GM21576 (cell line): ENCODE data around the gene CLOCK.
A peak's percentile ranks its signal among the peaks of the same experiment; 100 is the strongest.

Experiments
- ATAC-seq: cut with Tn5 transposase; IDR thresholded peaks from one replicate; pipeline ENCODE4 v1.9.1; 2021; ENCODE audit warnings: mild to moderate bottlenecking, moderate library complexity; ENCODE audit not compliant: unreplicated experiment

CLOCK gene

DNA sequence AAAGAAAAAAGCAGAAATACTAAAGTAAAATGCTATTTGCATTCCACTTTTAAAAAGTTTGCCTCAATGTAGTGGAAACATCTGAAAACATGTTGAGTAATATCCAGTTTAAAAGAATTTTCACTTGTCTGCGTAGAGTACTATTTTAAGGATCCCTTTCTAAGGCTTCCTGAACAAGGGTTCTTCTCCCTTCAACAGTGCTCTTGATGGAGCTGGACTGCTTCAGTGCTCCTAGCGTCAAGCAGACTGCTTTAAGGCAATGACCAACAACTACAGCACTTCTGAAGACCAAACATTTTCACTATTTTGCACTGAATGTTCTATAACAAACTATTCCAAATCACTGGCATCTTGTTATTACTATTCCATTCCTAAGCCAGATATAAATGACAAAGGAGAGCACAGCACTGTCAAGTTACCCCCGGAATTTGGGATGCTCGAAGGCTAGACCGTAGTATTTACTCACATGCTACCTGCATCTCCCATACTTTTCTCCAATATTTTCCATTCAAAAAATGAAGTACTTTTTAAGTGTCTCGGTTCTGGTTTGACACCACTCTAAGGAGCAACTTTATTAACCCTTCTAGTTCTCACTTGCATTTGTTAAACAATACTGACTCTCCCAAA is 114.9 kb downstream of the CLOCK start:
- ATAC-seq = no peak

DNA sequence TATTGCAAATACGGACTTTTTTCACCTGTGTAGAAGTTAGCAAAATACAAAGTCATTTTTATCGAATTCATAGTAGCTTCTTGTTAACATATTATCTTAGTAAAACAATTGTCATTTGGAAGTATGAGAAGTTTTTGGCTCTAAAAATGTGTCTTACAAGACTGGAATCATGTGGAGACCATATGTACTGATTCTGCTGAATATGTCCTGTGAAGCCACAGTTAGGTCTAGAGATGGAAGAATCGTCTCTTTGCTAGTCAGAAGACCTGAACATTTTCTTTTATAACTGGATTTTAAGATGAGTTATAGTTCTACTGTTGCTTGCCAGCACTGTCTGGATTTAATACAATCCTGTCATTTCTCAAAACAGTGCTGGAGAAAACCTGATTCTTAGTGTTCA is 121.9 kb downstream of the CLOCK start:
- ATAC-seq = no peak

DNA sequence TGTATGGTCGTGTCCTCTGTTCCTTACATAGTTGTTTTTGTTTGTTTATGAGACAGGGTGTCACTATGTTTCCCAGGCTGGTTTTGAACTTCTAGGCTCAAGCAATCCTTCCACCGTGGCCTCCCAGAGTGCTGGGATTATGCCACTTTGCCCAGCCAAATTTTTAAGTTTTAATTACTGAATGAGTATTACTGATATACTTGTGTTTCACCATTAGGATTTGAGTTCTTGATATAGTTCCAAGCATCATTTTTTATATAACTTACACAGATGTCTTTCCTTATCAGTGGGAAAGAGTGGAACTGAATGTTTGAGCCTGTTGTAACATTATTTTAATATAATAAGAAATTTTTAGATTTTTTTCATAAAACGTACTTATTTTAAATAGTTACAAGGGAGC is 130.5 kb downstream of the CLOCK start:
- no peak for ATAC-seq

DNA sequence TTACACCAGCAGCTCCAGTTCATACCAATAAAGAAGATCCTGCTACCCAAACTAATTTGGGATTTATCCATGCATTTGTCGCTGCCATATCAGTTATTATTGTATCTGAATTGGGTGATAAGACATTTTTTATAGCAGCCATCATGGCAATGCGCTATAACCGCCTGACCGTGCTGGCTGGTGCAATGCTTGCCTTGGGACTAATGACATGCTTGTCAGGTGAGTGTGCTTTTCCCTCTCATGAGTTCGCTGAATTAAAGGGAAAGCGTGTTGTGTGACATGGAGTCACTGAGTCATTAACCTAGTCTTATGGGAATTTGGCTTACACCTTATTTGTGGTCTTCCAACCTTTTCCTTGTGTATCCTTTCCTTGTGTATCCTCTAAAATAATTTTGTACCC is 135.1 kb downstream of the CLOCK start:
- ATAC-seq = no peak

DNA sequence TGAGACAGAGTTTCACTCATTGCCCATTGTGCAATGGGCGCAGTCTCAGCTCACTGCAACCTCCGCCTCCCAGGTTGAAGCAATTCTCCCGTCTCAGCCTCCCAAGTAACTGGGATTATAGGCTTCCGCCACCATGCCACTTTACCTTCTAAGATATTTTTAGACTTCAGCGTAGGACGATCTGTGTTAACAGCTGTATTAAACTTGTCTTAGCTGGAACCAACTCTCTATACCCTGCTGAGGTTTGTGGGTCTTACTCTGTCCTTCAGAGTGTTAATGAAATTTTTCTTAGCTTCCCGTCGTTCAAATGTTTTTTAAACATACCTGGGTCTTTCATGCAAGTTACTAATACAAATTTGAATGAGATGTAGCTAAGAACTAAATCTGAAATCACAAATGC is 136.3 kb downstream of the CLOCK start:
- no peak for ATAC-seq

DNA sequence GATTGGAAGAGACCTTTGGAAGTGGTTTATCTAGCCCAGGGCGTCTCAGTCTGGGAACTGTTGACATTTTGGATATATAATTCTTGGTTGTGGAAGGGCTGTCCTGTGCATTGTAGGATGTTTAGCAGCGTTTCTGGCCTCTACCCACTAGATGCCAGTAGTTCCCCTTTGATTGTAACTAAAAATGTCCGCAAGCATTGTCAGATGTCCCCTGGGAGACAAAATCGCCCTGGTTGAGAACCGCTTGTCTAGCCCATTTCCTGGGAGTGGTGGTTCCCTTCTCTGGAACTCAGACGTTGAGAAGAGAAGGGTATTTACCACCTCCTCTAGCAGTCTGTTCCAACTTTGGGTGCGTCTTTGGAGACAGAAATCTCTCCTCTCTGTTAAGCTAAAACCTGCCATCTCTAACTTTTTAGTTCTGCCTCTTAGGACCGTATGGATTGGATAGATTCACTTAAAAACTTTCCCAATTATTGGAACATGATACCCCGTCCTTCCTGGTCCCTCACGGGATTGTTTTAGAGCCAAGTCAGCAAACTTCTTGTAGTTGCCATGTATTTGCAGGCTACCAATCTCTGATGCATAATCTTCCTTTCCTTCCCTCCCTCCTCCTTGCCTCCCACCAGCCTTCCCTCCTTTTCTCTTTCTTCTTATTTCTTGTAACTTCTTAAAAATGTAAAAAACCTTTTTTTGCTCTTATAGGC is 137.1 kb downstream of the CLOCK start:
- peak; percentile 84 for ATAC-seq

DNA sequence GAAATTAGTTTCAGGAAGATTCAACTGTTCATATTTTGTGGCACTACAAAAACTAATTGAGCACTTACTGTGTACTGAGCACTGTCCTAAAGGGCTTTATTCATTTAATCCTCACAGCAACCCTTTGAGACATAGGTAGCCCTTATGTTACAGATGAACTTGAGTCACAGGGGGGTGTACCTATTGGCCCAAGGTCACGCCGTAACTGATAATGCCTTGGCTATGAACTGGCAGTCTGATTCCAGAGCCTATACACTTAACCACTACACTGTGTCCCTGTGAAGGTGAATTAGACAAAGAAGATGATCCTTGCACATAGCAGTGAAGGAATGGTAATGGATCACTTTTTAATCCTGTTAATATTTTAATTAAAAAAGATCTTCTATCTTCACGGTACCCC is 138.9 kb downstream of the CLOCK start:
- ATAC-seq = no peak

DNA sequence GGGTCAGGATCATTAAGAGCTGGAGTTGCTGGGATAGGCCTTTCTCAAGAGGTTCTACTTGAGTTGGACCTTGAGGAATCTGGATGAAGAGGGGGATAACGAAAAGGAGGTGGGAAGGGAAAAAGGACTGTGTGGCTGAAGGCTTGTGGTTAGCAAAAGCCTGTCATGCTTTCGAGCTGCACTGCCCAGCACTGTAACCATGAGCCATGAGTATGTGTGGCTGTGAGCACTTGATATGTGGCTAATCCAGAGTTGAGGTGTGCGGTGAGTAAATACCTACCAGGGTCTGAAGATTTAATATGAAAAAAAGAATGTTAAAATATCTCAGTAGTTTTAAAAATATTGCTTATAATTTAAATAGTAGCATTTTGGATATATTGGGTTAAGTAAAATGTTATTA is 139.6 kb downstream of the CLOCK start:
- ATAC-seq = no peak

DNA sequence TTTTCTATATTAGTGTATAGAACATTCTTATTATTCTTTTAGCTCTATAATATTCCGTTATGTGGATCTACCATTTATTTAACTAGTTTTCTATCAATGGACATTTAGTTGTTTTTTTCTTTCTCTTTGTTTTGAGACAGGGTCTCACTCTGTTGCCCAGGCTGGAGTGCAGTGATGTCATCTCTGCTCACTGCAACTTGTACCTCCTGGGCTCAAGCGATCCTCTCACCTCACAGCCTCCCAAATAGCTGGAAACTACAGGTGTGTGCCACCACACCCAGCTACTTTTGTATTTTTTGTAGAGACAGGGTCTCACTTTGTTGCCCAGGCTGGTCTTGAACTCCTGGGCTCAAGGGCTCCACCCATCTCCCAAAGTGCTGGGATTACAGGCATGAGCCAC is 140.2 kb downstream of the CLOCK start:
- ATAC-seq = no peak

DNA sequence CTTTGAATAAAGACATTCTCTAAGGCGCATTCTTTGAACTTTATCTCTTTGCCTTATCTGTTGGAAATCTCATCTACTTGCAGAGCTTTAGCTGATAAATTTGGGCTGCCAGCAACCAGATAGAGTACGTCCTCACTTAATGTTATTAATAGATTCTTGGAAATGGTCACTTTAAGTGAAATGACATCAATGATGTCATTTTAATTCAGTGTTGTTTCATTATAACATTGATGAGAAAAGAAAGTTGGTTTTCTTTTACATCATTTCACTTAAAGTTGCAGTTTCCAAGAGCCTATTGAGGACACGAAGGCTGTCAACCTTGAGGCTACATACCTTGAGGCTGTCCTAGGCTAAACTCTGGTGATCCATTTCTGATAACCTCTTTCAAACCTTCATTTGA is 141.6 kb downstream of the CLOCK start:
- ATAC-seq = no peak

DNA sequence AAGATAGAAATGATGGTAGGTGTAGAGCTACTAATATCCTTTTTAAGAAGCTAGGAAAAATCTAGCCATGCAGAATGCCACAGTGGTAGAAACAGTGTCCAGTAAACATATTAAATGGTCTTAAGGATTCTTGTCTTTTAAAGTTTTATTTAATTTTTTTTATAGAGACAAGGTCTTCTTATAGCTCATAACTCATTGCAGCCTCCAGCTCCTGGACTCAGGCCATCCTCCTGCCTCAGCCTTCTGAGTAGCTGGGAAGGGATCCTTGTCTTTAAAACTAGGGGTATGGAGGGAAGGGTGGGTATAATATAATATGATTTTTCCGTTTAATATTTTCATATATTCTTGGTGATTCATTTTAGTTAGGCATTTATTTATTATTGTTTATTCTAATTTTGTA is 147.1 kb downstream of the CLOCK start:
- no peak for ATAC-seq

DNA sequence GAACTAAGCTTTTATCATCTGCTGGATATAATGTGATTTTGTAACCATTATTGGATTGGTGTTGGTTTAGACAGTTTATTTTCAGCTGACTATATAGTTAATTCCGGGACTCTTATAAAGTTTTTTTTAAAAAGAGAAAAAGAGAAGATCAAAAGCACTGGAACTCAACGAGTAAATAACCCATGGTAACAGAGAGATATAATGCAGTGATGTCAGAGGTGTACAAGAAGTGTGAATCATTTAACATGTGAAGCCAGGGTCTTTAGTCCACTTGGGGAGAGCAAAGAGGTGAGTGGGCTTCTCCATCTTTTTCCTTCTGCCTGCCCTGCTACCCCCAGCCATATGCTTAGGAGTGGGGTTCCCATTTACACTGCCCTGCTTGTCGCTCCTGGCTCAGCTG is 147.7 kb downstream of the CLOCK start:
- ATAC-seq = no peak

DNA sequence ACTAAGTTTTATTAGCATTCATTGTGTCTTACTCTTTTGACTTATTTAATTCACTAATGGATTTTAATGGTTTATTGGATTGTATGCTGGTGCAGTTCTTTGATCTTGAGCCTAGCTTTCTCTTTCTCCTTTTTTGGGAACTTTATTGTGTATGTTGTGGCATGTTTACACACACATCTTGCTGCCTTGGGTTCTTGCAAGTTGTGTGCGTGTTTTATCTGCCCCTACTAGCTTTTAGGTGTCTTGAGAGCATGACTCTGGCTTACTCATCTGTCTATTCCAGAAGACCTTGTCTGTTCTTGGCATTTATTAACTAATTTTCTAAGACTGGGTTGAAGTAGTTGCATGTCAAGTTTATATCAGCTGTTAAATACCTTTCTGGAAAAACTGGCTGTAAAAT is 148.2 kb downstream of the CLOCK start:
- no peak for ATAC-seq

DNA sequence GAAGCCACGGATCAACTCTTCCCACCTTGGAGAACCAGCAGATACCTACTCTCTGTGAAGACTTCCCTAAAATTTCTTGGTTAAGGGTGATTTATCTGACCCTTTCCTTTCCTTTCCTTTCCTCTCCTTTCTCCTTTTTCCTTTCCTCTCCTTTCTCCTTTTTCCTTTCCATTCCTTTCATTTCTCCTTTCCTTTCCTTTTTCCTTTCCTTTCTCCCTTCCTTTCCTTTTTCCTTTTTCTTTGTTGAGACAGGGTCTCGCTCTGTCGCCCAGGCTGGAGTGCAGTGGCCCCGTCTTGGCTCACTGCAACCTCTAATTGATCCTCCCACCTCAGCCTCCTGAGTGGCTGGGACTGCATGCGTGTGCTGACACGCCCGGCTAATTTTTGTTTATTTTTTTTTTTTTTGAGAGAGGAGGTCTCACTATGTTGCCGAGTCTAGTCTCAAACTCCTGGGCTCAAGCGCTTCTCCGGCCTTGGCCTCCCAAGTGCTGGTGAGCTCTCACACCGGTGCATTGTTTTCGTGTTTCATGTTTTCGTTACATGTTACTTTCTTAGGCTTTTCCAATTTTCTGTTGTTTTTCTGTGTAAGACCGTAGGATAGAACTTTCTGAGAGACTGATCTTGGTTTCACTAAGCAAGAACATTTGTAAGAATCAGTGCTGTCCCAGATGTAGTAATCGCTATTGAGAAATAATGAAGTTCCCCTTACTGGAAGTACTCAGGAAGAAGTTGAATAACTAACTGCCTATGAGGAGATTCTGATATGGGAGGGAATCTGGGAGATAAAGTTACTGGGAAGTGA is 149.0 kb downstream of the CLOCK start:
- ATAC-seq = no peak

DNA sequence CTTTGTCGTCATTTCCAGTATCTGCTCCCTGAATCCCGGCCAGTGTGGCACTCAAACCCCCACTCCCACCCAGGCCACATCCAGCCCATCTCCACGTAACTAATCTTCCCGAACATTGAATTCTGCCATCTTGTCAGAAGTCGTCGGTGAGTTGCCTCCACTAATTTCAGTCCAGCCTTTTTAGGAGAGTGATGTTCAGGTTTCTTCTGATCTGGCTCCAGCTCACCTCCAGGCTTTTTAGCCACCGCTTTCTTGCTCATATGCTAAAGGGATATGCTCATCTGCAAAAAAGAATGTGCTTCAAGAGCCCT is 149.6 kb downstream of the CLOCK start:
- no peak for ATAC-seq

DNA sequence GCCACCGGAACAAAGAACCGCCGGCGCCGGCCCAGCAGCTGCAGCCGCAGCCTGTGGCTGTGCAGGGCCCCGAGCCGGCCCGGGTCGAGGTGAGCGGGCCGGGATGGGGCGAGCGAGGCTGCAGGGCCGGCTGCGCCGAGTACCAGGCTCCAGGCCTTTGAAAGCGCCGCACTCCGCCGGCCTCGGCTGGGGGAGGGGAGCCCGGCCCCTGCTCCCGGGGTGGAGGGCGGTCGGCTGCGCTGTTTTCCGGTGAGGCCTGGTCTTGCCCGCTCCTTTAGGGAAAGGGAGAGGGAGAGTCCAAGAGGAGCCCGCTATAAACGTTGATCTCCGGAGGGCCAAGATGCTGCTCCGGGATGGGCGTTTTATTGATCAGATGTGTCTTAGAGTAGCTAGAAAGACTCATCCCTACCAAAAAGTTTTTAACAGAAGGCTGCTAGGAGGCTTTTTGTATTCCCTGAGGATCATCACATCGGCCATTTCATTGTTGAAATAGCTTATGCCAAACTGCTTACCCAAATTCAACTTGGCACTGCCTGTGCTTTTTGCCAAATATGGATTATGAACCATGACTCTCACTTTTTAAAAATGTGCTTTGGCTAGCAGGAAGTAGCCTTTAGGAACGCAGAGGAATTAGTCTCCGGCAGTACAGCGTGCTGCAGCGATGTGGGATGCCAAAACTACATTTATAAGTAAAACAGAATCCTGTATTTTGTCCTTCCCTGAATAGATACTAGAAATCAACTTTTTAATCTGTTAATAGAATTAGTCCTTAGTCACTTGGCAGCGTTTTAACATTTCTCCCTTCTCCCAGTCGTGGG is 150.2 kb downstream of the CLOCK start:
- peak; percentile 19 for ATAC-seq

DNA sequence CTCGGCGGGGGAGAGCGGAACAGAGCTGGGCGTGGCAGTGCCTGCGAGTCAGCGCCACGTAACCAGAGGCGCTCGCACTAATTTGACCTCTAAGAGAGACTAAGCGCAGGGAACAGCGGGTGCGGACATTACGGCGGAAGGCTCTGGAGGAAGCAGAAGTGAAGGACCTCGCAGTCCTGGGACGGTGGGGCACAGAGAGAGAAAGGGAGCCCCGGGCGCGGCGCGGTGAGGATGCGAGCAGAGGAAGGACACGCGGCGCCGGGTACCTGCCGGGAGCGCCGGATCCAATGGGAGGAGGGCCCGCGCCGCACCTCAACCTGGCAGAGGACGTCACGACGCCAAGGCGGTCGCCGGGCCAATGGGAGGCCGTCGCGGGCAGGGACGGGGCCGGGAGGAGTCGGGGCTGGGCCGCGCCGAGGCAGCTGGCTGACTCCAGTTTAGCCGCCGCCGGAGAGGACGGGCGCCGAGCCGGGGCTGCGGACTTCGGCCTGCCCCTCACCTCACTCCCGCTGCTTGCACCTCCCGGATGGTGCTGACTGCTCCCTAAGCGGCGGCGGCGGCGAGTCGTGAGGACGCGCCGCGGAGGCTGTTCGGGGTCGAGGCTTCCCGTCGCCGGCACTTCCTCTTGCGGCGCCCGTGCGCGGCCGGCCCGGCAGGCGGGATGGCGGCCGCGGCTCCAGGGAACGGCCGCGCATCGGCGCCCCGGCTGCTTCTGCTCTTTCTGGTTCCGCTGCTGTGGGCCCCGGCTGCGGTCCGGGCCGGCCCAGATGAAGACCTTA is 151.0 kb downstream of the CLOCK start, which contains the start of gene TMEM165:
Gene TMEM165 (plus strand): TSS at position 429 of the 779 bp plus-strand sequence. CDS start 233 bp downstream, at position 662.
- peak; percentile 92 for ATAC-seq

DNA sequence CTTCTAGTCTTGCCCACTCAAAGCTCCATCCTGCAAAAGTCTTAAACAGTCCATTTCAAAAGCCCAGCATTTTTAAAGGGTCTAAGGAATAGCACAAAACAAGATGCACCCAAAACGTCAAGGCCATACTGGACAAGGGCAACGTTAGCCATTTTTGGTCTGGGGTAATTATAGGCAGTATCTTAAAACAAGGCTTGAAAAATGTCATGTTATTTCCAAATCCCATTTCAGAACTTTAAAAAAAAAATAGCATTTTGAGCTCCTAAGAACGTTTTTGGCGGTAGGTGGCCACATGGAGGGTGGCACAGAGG is 151.5 kb downstream of the CLOCK start:
- no peak for ATAC-seq

DNA sequence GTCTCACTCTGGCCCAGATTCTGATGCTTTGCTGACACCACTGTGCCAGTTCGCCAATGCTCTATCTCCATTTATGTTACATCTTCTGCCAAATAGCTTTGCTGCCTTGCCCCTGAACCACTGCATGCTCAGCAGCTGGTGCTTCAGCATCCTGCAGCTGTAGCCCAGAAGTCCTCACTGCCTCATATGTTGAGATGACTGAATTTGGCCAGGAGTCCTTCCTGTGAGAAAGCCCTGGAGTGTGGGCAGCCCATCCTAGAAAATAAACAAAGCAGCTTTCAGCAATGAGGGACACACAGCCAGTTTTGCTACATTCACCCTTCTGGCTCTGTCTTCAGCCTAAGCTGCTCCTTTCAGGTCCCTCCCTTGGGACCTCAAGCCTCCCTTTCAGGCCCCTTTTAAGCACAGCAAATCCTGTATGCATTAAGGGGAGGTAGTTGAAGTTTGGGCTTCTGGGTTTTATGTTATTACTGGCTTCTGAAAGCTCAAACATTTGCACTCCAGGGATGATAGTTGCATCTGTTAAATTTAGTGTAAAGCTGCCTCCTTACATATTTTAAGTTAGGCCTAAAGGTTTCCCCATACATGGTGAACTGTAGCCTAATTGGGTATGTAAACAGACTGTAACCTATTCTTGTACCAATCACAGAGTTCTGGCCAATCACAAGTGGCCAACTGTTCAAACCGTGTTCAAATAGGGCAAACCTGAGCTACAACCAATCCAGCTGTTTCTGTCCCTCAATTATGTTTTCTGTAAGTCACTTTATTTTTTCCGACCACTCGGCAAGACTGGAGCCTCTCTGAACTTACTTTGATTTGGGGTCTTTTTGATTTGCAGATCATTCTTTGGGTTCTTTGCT is 153.0 kb downstream of the CLOCK start:
- ATAC-seq = no peak

DNA sequence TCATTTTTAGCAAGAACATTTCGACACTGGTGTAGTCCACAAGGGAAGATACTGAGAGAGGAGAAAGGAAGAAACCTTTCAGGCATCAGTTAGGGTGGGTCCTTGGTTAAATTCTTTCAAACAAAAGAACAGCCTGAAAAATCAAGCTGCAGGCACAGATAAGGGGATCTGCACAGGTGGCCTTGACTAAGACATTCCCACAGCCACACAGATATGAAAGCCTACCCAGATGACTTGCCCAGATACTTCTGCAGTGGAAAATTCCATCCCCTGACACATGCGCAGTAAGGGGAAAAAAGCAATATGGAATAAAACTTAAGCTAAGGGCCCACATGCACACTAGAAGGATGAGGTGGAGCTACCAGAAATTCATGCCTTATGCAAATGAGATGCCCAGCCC is 159.9 kb downstream of the CLOCK start:
- ATAC-seq = no peak
